ENCODE data around the gene TMEM174. TPM values are rescaled to one million over a fixed set of nuclear protein-coding genes. Genes with fewer than 3 reads are reported as not detected.
"Not testable (repeated sequence)": the region's sequence is repeated elsewhere in the genome, so short reads cannot be mapped to it uniquely, and the experiment has no call there.

Gene TMEM174
- total RNA-seq, 1 donor from 2014 or later, result not detected

GRCh38 chr5:73205305-73205704, 32.3 kb downstream of the TMEM174 start:
- peaks cover 17% of the 10 kb centered on the region for H3K9me3 Mint-ChIP-seq
- H3K27ac Mint-ChIP-seq, result no peak overlapping the region
- intact Hi-C loops (cut with micrococcal nuclease), result no loop called here
- H3K4me1 Mint-ChIP-seq (ENCODE audit: low read depth), result no peaks in the 10 kb centered on the region
- no peak for DNase-seq (ENCODE audit: low spot score)
- peaks cover 36% of the 10 kb centered on the region for H3K27me3 Mint-ChIP-seq (ENCODE audit: low read depth)
- no peaks in the 10 kb centered on the region for H3K36me3 Mint-ChIP-seq (ENCODE audit: low read depth)
- no peak overlapping the region for H3K4me3 Mint-ChIP-seq (ENCODE audit: low read depth)

DNA sequence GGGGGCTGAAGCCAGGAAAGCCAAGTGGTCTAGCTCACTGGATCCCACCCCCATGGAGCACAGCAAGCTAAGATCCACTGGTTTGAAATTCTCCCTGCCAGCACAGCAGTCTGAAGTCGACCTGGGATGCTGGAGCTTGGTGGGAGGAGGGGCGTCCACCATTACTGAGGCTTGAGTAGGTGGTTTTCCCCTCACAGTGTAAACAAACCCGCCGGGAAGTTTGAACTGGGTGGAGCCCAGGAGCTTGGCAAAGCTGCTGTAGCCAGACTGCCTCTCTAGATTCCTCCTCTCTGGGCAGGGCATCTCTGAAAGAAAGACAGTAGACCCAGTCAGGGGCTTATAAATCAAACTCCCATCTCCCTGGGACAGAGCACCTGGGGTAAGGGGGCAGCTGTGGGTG, 34.2 kb downstream of the TMEM174 start:
- H3K4me1 Mint-ChIP-seq (ENCODE audit: low read depth); intact Hi-C loops (cut with micrococcal nuclease); H3K36me3 Mint-ChIP-seq (ENCODE audit: low read depth); DNase-seq (ENCODE audit: low spot score); H3K4me3 Mint-ChIP-seq (ENCODE audit: low read depth); H3K27ac Mint-ChIP-seq: not testable (repeated sequence)
- peaks cover 41% of the 10 kb centered on the region for H3K27me3 Mint-ChIP-seq (ENCODE audit: low read depth)
- peaks cover 21% of the 10 kb centered on the region for H3K9me3 Mint-ChIP-seq

DNA sequence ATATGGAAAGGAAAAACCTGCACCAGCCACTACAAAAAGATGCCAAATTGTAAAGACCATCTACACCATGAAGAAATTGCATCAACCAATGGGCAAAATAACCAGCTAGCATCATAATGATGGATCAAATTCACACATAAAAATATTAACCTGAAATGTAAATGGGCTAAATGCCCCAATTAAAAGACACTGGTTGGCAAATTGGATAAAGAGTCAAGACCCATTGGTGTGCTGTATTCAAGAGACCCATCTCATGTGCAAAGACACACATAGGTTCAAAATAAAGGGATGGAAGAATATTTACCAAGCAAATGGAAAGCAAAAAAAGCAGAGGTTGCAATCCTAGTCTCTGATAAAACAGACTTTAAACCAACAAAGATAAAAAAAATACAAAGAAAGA, 36.1 kb downstream of the TMEM174 start:
- intact Hi-C loops (cut with micrococcal nuclease); H3K27ac Mint-ChIP-seq; DNase-seq (ENCODE audit: low spot score); H3K36me3 Mint-ChIP-seq (ENCODE audit: low read depth); H3K4me3 Mint-ChIP-seq (ENCODE audit: low read depth); H3K4me1 Mint-ChIP-seq (ENCODE audit: low read depth): not testable (repeated sequence)
- Mint-ChIP-seq H3K9me3 (peaks cover 21% of the 10 kb centered on the region), H3K27me3 (ENCODE audit: low read depth) (peaks cover 47% of the 10 kb centered on the region)

DNA sequence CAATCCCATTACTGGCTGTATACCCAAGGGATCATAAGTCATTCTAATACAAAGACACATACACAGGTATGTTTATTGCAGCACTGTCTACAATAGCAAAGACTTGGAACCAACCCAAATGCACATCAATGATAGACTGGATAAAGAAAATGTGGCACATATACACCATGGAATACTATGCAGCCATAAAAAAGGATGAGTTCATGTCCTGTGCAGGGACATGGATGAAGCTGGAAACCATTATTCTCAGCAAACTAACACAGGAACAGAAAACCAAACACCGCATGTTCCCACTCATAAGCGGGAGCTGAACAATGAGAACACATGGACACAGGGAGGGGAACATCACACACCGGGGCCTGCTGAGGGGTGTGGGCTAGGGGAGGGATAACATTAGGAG, 39.7 kb downstream of the TMEM174 start:
- peaks cover 72% of the 10 kb centered on the region for H3K27me3 Mint-ChIP-seq (ENCODE audit: low read depth)
- intact Hi-C loops (cut with micrococcal nuclease), result loop anchor here (1.0 kb wide), 1 partner anchor 52 kb away; no protein-coding TSS in a partner anchor

GRCh38 chr5:73213566-73213998, 40.6 kb downstream of the TMEM174 start:
- no peak for DNase-seq (ENCODE audit: low spot score)
- no peaks in the 10 kb centered on the region for H3K36me3 Mint-ChIP-seq (ENCODE audit: low read depth)
- H3K27me3 Mint-ChIP-seq (ENCODE audit: low read depth), result peaks cover 75% of the 10 kb centered on the region
- no peak overlapping the region for H3K27ac Mint-ChIP-seq
- peaks cover 13% of the 10 kb centered on the region for H3K9me3 Mint-ChIP-seq
- H3K4me1 Mint-ChIP-seq (ENCODE audit: low read depth), result peaks cover 3% of the 10 kb centered on the region
- intact Hi-C loops (cut with micrococcal nuclease), result loop anchor here (1.0 kb wide), 1 partner anchor 53 kb away; no protein-coding TSS in a partner anchor
- no peak overlapping the region for H3K4me3 Mint-ChIP-seq (ENCODE audit: low read depth)

More for the DNA sequence above, 39.7 kb downstream of the TMEM174 start:
- peaks cover 20% of the 10 kb centered on the region for H3K9me3 Mint-ChIP-seq
- DNase-seq (ENCODE audit: low spot score); H3K4me3 Mint-ChIP-seq (ENCODE audit: low read depth); H3K36me3 Mint-ChIP-seq (ENCODE audit: low read depth); H3K4me1 Mint-ChIP-seq (ENCODE audit: low read depth); H3K27ac Mint-ChIP-seq: not testable (repeated sequence)

GRCh38 chr5:73214306-73214705, 41.3 kb downstream of the TMEM174 start:
- no peak for DNase-seq (ENCODE audit: low spot score)
- H3K9me3 Mint-ChIP-seq, result peaks cover 13% of the 10 kb centered on the region
- H3K27ac Mint-ChIP-seq, result no peak overlapping the region
- H3K4me3 Mint-ChIP-seq (ENCODE audit: low read depth), result no peak overlapping the region
- intact Hi-C loops (cut with micrococcal nuclease), result no loop called here
- peaks cover 3% of the 10 kb centered on the region for H3K4me1 Mint-ChIP-seq (ENCODE audit: low read depth)
- no peaks in the 10 kb centered on the region for H3K36me3 Mint-ChIP-seq (ENCODE audit: low read depth)
- peaks cover 78% of the 10 kb centered on the region for H3K27me3 Mint-ChIP-seq (ENCODE audit: low read depth)

GRCh38 chr5:73214996-73215395, 42.0 kb downstream of the TMEM174 start:
- intact Hi-C loops (cut with micrococcal nuclease), result loop anchor here (5.0 kb wide), 1 partner anchor 237 kb away; no protein-coding TSS in a partner anchor
- DNase-seq (ENCODE audit: low spot score), result no peak
- Mint-ChIP-seq H3K9me3 (peaks cover 7% of the 10 kb centered on the region), H3K4me1 (ENCODE audit: low read depth) (peaks cover 3% of the 10 kb centered on the region), H3K36me3 (ENCODE audit: low read depth) (no peaks in the 10 kb centered on the region), H3K4me3 (ENCODE audit: low read depth) (no peak overlapping the region), H3K27ac (no peak overlapping the region), H3K27me3 (ENCODE audit: low read depth) (peaks cover 78% of the 10 kb centered on the region)

DNA sequence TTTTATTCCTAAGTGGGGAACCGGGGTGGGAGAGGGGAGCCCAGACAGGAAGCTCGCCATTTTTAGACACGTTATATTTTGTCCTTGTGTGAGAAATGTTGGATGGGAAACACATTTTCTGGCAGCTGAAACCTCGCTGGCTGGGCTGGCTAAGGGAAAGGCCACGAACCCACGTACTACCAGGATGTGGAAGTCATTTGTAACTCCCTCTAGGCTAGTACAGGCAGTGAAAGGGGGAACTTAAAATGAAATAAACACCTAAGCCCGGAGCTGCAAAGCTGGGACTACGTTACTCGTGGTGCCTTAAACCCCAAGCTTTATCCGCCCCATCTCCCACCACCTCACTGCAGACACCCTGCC, 42.5 kb downstream of the TMEM174 start:
- Mint-ChIP-seq H3K27me3 (ENCODE audit: low read depth) (peaks cover 79% of the 10 kb centered on the region), H3K27ac (no peak overlapping the region), H3K4me3 (ENCODE audit: low read depth) (no peak overlapping the region), H3K4me1 (ENCODE audit: low read depth) (peaks cover 3% of the 10 kb centered on the region), H3K36me3 (ENCODE audit: low read depth) (no peaks in the 10 kb centered on the region), H3K9me3 (peaks cover 4% of the 10 kb centered on the region)
- intact Hi-C loops (cut with micrococcal nuclease), result loop anchor here (5.0 kb wide), 1 partner anchor 237 kb away; no protein-coding TSS in a partner anchor
- no peak for DNase-seq (ENCODE audit: low spot score)

DNA sequence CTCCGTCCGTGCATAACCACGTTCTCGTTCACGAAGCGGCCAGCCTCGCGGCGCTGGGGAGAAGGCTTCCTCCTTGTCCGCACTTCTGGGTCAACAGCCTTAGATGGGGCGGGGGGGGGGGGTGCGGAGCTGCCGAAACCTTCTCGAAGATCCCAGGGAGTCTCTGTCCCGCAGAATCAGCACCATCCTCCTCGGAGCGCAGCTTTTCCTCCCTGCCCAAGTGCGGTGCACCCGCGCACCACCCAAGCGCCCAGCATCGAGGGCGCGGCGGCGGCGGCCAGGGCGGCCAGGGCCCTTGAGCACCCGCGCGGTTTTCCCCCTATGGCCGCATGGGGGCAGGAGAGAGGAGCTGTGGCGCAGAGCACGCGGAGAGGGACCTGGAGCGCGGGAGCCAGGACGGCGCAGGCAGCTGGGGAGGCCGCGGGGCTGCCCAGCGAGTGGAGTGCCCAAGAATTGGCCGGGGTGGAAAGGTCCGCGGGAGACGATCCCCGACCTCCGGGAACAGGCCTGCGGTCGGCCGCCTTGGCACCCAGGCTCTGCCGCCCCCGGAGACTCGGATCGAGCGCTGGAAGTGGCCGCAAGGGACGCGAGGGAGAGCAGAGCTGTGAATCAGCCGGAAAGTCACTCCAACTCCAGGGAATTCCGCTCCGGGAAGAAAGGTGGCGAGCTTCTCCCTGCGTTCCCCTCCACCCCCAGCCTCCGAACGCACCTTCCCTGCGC, 43.1 kb downstream of the TMEM174 start:
- peaks cover 4% of the 10 kb centered on the region for H3K9me3 Mint-ChIP-seq
- H3K27ac Mint-ChIP-seq, result no peak overlapping the region
- H3K36me3 Mint-ChIP-seq (ENCODE audit: low read depth), result no peaks in the 10 kb centered on the region
- peaks cover 74% of the 10 kb centered on the region for H3K27me3 Mint-ChIP-seq (ENCODE audit: low read depth)
- H3K4me1 Mint-ChIP-seq (ENCODE audit: low read depth), result peaks cover 3% of the 10 kb centered on the region
- intact Hi-C loops (cut with micrococcal nuclease), result loop anchor here (5.0 kb wide), 1 partner anchor 236 kb away; no protein-coding TSS in a partner anchor
- DNase-seq (ENCODE audit: low spot score), result peak; percentile 28
- no peak overlapping the region for H3K4me3 Mint-ChIP-seq (ENCODE audit: low read depth)

GRCh38 chr5:73218552-73219171, 45.7 kb downstream of the TMEM174 start:
- Mint-ChIP-seq H3K4me3 (ENCODE audit: low read depth) (no peak overlapping the region), H3K27me3 (ENCODE audit: low read depth) (peaks cover 69% of the 10 kb centered on the region), H3K36me3 (ENCODE audit: low read depth) (no peaks in the 10 kb centered on the region), H3K9me3 (no peaks in the 10 kb centered on the region), H3K4me1 (ENCODE audit: low read depth) (no peaks in the 10 kb centered on the region), H3K27ac (no peak overlapping the region)
- no peak for DNase-seq (ENCODE audit: low spot score)
- intact Hi-C loops (cut with micrococcal nuclease), result loop anchor here (5.0 kb wide), 1 partner anchor 234 kb away; no protein-coding TSS in a partner anchor

DNA sequence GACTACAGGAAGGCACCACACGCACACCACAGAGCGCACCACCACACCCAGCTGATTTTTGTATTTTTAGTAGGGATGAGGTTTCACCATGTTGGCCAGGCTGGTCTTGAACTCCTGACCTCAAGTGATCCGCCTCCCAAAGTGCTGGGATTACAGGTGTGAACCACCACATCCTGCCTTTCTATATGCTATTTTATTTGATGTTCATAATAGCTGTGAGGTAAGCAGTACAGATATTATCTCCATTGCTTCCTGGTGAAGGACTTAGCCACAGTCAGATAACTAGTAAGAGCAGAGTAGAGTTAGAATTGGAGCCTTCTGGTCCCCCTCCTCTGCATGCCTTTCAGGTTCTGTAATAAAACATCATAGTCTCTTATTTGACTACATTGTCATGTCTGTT, 46.3 kb downstream of the TMEM174 start:
- intact Hi-C loops (cut with micrococcal nuclease), result loop anchor here (5.0 kb wide), 1 partner anchor 233 kb away; no protein-coding TSS in a partner anchor
- not testable (repeated sequence) for H3K4me1 Mint-ChIP-seq (ENCODE audit: low read depth); H3K9me3 Mint-ChIP-seq; H3K36me3 Mint-ChIP-seq (ENCODE audit: low read depth); DNase-seq (ENCODE audit: low spot score); H3K27ac Mint-ChIP-seq; H3K4me3 Mint-ChIP-seq (ENCODE audit: low read depth)
- peaks cover 65% of the 10 kb centered on the region for H3K27me3 Mint-ChIP-seq (ENCODE audit: low read depth)

GRCh38 chr5:73221161-73221560, 48.2 kb downstream of the TMEM174 start:
- no peaks in the 10 kb centered on the region for H3K4me1 Mint-ChIP-seq (ENCODE audit: low read depth)
- H3K27me3 Mint-ChIP-seq (ENCODE audit: low read depth), result peaks cover 53% of the 10 kb centered on the region
- H3K4me3 Mint-ChIP-seq (ENCODE audit: low read depth), result no peak overlapping the region
- H3K27ac Mint-ChIP-seq, result no peak overlapping the region
- no peak for DNase-seq (ENCODE audit: low spot score)
- H3K9me3 Mint-ChIP-seq, result no peaks in the 10 kb centered on the region
- H3K36me3 Mint-ChIP-seq (ENCODE audit: low read depth), result no peaks in the 10 kb centered on the region
- intact Hi-C loops (cut with micrococcal nuclease), result no loop called here

DNA sequence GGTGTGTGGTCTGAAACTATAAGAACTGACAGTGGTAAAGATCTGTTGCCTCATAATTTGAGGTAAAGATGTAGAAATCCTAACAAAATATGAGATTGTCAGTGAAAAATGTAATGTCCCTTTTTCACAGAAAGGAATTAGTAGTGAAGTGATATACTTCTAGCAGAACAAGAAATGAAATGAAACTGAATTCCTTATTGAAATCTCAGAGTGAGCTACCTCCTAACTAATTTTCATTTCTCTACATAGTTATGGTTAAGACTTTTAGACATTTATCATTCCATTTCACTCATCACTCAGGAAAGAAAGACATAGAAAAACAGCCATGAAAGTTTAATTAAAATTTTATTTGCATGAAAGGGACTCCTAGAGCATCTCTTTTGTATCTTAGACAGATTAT, 48.7 kb downstream of the TMEM174 start:
- Mint-ChIP-seq H3K27ac (no peak overlapping the region), H3K4me3 (ENCODE audit: low read depth) (no peak overlapping the region), H3K36me3 (ENCODE audit: low read depth) (no peaks in the 10 kb centered on the region), H3K4me1 (ENCODE audit: low read depth) (no peaks in the 10 kb centered on the region), H3K9me3 (no peaks in the 10 kb centered on the region), H3K27me3 (ENCODE audit: low read depth) (peaks cover 53% of the 10 kb centered on the region)
- intact Hi-C loops (cut with micrococcal nuclease), result no loop called here
- DNase-seq (ENCODE audit: low spot score), result no peak
